Keratinocyte (primary cell): ENCODE results near the gene TBC1D20.

Experiments
- EZH2 ChIP-seq: IDR thresholded peaks from one replicate; pipeline ENCODE4 v1.6.1; 2012; ENCODE audit warnings: inconsistent platforms, mild to moderate bottlenecking, low read length, moderate library complexity
- TF ChIP-seq, protein P1 (sequence below), 3 experiments: IDR thresholded peaks in 1 of 3; conservative IDR thresholded peaks in 1 of 3; optimal IDR thresholded peaks in 1 of 3; 2 replicates in 2 of 3; 3 replicates in 1 of 3; pipeline versions ENCODE3 to v1.5.1; 2011; ENCODE audit warnings: low read length in 3 of 3, mild to moderate bottlenecking in 3 of 3, moderate library complexity in 2 of 3, control low read depth in 1 of 3, inconsistent platforms in 1 of 3; ENCODE audit not compliant: insufficient read depth in 2 of 3; ENCODE audit errors: extremely low read depth in 1 of 3

- TF ChIP-seq, protein P1, sequence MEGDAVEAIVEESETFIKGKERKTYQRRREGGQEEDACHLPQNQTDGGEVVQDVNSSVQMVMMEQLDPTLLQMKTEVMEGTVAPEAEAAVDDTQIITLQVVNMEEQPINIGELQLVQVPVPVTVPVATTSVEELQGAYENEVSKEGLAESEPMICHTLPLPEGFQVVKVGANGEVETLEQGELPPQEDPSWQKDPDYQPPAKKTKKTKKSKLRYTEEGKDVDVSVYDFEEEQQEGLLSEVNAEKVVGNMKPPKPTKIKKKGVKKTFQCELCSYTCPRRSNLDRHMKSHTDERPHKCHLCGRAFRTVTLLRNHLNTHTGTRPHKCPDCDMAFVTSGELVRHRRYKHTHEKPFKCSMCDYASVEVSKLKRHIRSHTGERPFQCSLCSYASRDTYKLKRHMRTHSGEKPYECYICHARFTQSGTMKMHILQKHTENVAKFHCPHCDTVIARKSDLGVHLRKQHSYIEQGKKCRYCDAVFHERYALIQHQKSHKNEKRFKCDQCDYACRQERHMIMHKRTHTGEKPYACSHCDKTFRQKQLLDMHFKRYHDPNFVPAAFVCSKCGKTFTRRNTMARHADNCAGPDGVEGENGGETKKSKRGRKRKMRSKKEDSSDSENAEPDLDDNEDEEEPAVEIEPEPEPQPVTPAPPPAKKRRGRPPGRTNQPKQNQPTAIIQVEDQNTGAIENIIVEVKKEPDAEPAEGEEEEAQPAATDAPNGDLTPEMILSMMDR (optimal IDR thresholded peaks at IDR 0.05 in 1 of 3, IDR thresholded peaks at IDR 0.05 in 1 of 3, conservative IDR thresholded peaks at IDR 0.05 in 1 of 3; ENCODE audit: extremely low read depth in 1 of 3, insufficient read depth in 2 of 3, low read length in 3 of 3) = no peak
- no peak for TF ChIP-seq EZH2
Measured at GRCh38 chr20:492159-492558, 29.8 kb upstream of the TBC1D20 start.
